Fibroblast of pulmonary artery (primary cell): ENCODE results near the gene FBXO44.
"Not testable (repeated sequence)": the region's sequence is repeated elsewhere in the genome, so short reads cannot be mapped to it uniquely, and the experiment has no call there.

Source experiments
- DNase-seq: peaks from one replicate; pipeline ENCODE4 v3.0.0-alpha.2; 2010; ENCODE audit warnings: low read depth
- H3K4me3 ChIP-seq: replicated peaks from 2 replicates; pipeline ENCODE4 v1.5.1; 2011; ENCODE audit warnings: low read depth, mild to moderate bottlenecking, control low read depth, low read length, moderate library complexity
- CTCF ChIP-seq: IDR thresholded peaks from 2 replicates; pipeline ENCODE4 v1.5.1; 2011; ENCODE audit warnings: mild to moderate bottlenecking, control low read depth, low read length, inconsistent platforms; ENCODE audit errors: missing control alignments

FBXO44 gene

GRCh38 chr1:11640101-11640500 is 14.6 kb upstream of the FBXO44 start:
- H3K4me3 ChIP-seq = no peak overlapping the region
- DNase-seq = no peak
- TF ChIP-seq CTCF = no peak

GRCh38 chr1:11640944-11641343 is 13.7 kb upstream of the FBXO44 start:
- H3K4me3 ChIP-seq = no peak overlapping the region
- DNase-seq = no peak
- TF ChIP-seq CTCF = no peak

- DNase-seq = no peak
- no peak overlapping the region for H3K4me3 ChIP-seq
- no peak for TF ChIP-seq CTCF
These were observed 12.8 kb upstream of the FBXO44 start for GRCh38 chr1:11641776-11642305.

GRCh38 chr1:11642418-11643017 is 12.2 kb upstream of the FBXO44 start:
- not testable (repeated sequence) for H3K4me3 ChIP-seq
- DNase-seq = peak; percentile 79

- no peak for TF ChIP-seq CTCF
- no peak for DNase-seq
- no peak overlapping the region for H3K4me3 ChIP-seq
These were observed 10.9 kb upstream of the FBXO44 start for GRCh38 chr1:11643782-11644181.

- no peak overlapping the region for H3K4me3 ChIP-seq
- no peak for DNase-seq
- TF ChIP-seq CTCF = no peak
These were observed 9.4 kb upstream of the FBXO44 start for GRCh38 chr1:11645270-11645669.

GRCh38 chr1:11645670-11646265 is 8.9 kb upstream of the FBXO44 start:
- no peak overlapping the region for H3K4me3 ChIP-seq
- peak; percentile 78 for DNase-seq
- peak; percentile 81 for TF ChIP-seq CTCF
